AG04450 (cell line): ENCODE results near the gene AGBL5. TPM values are rescaled to one million over a fixed set of nuclear protein-coding genes. Genes with fewer than 3 reads are reported as not detected.
A peak's percentile ranks its signal among the peaks of the same experiment; 100 is the strongest.

Source experiments
- CTCF ChIA-PET: fragments of 300-600, 350-600 bp; formaldehyde crosslinking; extraction: SDS; loops from one replicate; lab custom pipeline; 2022; ENCODE audit warnings: antibody characterized with exemption, inconsistent platforms; lab: Charles Lee
- POLR2A ChIA-PET: fragments of 350-600 bp; formaldehyde crosslinking; extraction: SDS; loops from one replicate; lab custom pipeline; 2021; ENCODE audit warnings: antibody characterized with exemption, inconsistent platforms; lab: Yijun Ruan, JAX
- DNase-seq: peaks from one replicate; pipeline ENCODE4 v3.0.0-alpha.2; 2011; ENCODE audit warnings: low read depth, low spot score
- H3K27ac ChIP-seq: one replicate; pipeline ENCODE4 v1.5.1; 2012; ENCODE audit warnings: low read depth, low read length, control low read depth
- H3K27me3 ChIP-seq: one replicate; pipeline ENCODE4 v1.6.0; 2012; ENCODE audit warnings: low read length; ENCODE audit not compliant: control insufficient read depth, insufficient read depth
- H3K4me3 ChIP-seq: 2 replicates; pipeline ENCODE4 v1.5.1; 2011; ENCODE audit warnings: mild to moderate bottlenecking, low read depth, low read length, control low read depth
- H3K9me3 ChIP-seq: 2 replicates; pipeline ENCODE4 v1.5.1; 2012; ENCODE audit warnings: low read length; ENCODE audit not compliant: control insufficient read depth, insufficient read depth
- CTCF ChIP-seq: IDR thresholded peaks from 2 replicates; pipeline ENCODE4 v1.5.1; 2011; ENCODE audit warnings: low read depth, low read length, control low read depth, inconsistent platforms
- polyA plus RNA-seq: library from polyadenylated mRNA; depleted of rRNA; stranded (reverse); fragments of >200 nt; gene quantifications from 2 replicates; pipeline ENCODE4 v1.2.3, GENCODE V29; 2011

AGBL5 gene
- polyA plus RNA-seq, 1 experiment, result 40.9 TPM

GRCh38 chr2:27093430-27094352 is 42.2 kb downstream of the AGBL5 start:
- POLR2A ChIA-PET, result no interaction called here
- CTCF ChIA-PET, result no interaction called here
- no peak for DNase-seq

GRCh38 chr2:27094353-27094984 is 43.0 kb downstream of the AGBL5 start:
- TF ChIP-seq CTCF, result no peak
- no peak for DNase-seq
- Histone ChIP-seq H3K9me3 (no peaks in the 10 kb centered on the region), H3K27ac (no peak overlapping the region), H3K27me3 (no peaks in the 10 kb centered on the region), H3K4me3 (no peak overlapping the region)
- POLR2A ChIA-PET, result no interaction called here
- CTCF ChIA-PET, result interaction anchor here (9.6 kb wide), 1 partner anchor 97 kb away, joined by 136 read pairs; no protein-coding TSS in a partner anchor

More at GRCh38 chr2:27093430-27094352, 42.2 kb downstream of the AGBL5 start:
- no peaks in the 10 kb centered on the region for H3K27me3 ChIP-seq
- H3K27ac ChIP-seq, result no peak overlapping the region
- no peak for TF ChIP-seq CTCF
- H3K4me3 ChIP-seq, result no peak overlapping the region
- H3K9me3 ChIP-seq, result no peaks in the 10 kb centered on the region

GRCh38 chr2:27095427-27095744 is 43.9 kb downstream of the AGBL5 start:
- ChIA-PET POLR2A (no interaction called here), CTCF (interaction anchor here (6.0 to 9.6 kb wide), 2 partner anchors 96 to 184 kb away, joined by 50 to 136 read pairs; no protein-coding TSS in a partner anchor)
- H3K27me3 ChIP-seq, result no peaks in the 10 kb centered on the region
- no peak for DNase-seq
- no peaks in the 10 kb centered on the region; the same call in 1 of the 2 replicates for H3K9me3 ChIP-seq
- no peak overlapping the region for H3K27ac ChIP-seq
- H3K4me3 ChIP-seq, result no peak overlapping the region
- TF ChIP-seq CTCF, result no peak

- Histone ChIP-seq H3K4me3 (peak overlapping the region; percentile 32), H3K27me3 (no peaks in the 10 kb centered on the region), H3K27ac (no peak overlapping the region), H3K9me3 (no peaks in the 10 kb centered on the region; the same call in 1 of the 2 replicates)
- CTCF ChIA-PET, result interaction anchor here (0.9 to 9.6 kb wide), 4 partner anchors 9 to 250 kb away, joined by 3 to 136 read pairs (median 28); partner anchors contain the start of gene KHK
- no peak for TF ChIP-seq CTCF
- POLR2A ChIA-PET, result no interaction called here
- no peak for DNase-seq
These were observed 44.5 kb downstream of the AGBL5 start for GRCh38 chr2:27095745-27096651.
